ENCODE measurements around the gene SLX4. TPM values are rescaled to one million over a fixed set of nuclear protein-coding genes. Genes with fewer than 3 reads are reported as not detected.

The SLX4 gene
- total and polyA plus RNA-seq, 12 donors, result 1.1 to 4.4 (median 2.9) TPM

GRCh38 chr16:3602320-3602653 lies 9.1 kb downstream of the SLX4 start:
- Histone ChIP-seq H3K9me3 (peaks cover 0 to 5% (median 0%) of the 10 kb centered on the region in 11 donors), H3K27ac (no peak overlapping the region), H3K36me3 (peaks cover 0 to 73% (median 16%) of the 10 kb centered on the region in 9 donors), H3K27me3 (no peaks in the 10 kb centered on the region), H3K4me3 (no peak overlapping the region), H3K4me1 (peaks cover 0 to 4% (median 0%) of the 10 kb centered on the region in 9 donors)
- 55 to 76% methylated on average over 7 of the region's 7 CpGs for WGBS, 2 donors
- TF ChIP-seq CTCF (IDR thresholded peaks at IDR 0.05), result no peak
- ATAC-seq (peak in 5 of 8 donors; percentile 28 to 50 (median 39)), DNase-seq (no peak)
- intact Hi-C loops (cut with DNase I), result no loop called here

- no peak overlapping the region for H3K27ac ChIP-seq
- H3K9me3 ChIP-seq, result peaks cover 0 to 5% (median 0%) of the 10 kb centered on the region in 11 donors
- H3K4me3 ChIP-seq, result no peak overlapping the region
- peaks cover 0 to 73% (median 16%) of the 10 kb centered on the region in 9 donors for H3K36me3 ChIP-seq
- 67 to 68% methylated on average over 13 of the region's 13 CpGs for WGBS, 2 donors
- no peak for TF ChIP-seq CTCF (IDR thresholded peaks at IDR 0.05)
- ATAC-seq (peak in 1 of 8 donors; percentile 12), DNase-seq (no peak)
- H3K4me1 ChIP-seq, result peaks cover 0 to 4% (median 0%) of the 10 kb centered on the region in 9 donors
- H3K27me3 ChIP-seq, result no peaks in the 10 kb centered on the region
- intact Hi-C loops (cut with DNase I), result no loop called here
Measured at GRCh38 chr16:3601614-3602319, 9.6 kb downstream of the SLX4 start.

DNA sequence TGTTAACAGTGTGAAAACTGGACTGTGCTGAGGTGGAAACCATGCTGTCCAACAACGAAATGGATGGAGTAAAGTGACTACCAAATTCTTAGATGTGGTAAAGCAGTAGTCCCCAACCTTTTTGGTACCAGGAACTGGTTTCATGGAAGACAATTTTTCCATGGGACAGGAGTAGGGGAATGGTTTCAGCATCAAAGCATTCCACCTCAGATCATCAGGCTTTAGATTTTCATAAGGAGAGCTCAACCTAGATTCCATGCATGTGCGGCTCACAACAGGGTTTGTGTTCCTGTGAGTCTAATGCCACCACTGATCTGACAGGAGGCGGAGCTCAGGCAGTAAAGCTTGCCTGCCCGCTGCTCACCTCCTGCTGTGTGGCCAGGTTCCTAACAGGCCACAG lies 11.5 kb downstream of the SLX4 start:
- Histone ChIP-seq H3K4me1 (peaks cover 0 to 4% (median 0%) of the 10 kb centered on the region in 9 donors), H3K27ac (no peak overlapping the region), H3K9me3 (peaks cover 0 to 5% (median 0%) of the 10 kb centered on the region in 11 donors), H3K36me3 (peaks cover 0 to 76% (median 14%) of the 10 kb centered on the region in 9 donors), H3K27me3 (no peaks in the 10 kb centered on the region), H3K4me3 (no peak overlapping the region)
- DNase-seq, result no peak
- no peak for TF ChIP-seq CTCF (IDR thresholded peaks at IDR 0.05)
- WGBS, 2 donors, result 97 to 98% methylated on average over 4 of the region's 4 CpGs
- no peak for ATAC-seq
- intact Hi-C loops (cut with DNase I), result no loop called here

- no peak overlapping the region for H3K27ac ChIP-seq
- H3K4me1 ChIP-seq, result peaks cover 0 to 4% (median 0%) of the 10 kb centered on the region in 9 donors
- ATAC-seq (no peak), DNase-seq (no peak)
- intact Hi-C loops (cut with DNase I), result no loop called here
- H3K4me3 ChIP-seq, result no peak overlapping the region
- H3K9me3 ChIP-seq, result peaks cover 0 to 5% (median 0%) of the 10 kb centered on the region in 11 donors
- no peak for TF ChIP-seq CTCF (IDR thresholded peaks at IDR 0.05)
- no peaks in the 10 kb centered on the region for H3K27me3 ChIP-seq
- peaks cover 0 to 73% (median 14%) of the 10 kb centered on the region in 9 donors for H3K36me3 ChIP-seq
- WGBS, 2 donors, result 91 to 95% methylated on average over 8 of the region's 8 CpGs
Measured at GRCh38 chr16:3599121-3599520, 12.3 kb downstream of the SLX4 start.
